Astrocyte of the spinal cord (primary cell): ENCODE data around the gene ERP27.

Experiments
- DNase-seq: peaks from one replicate; pipeline ENCODE4 v3.0.0; 2011; ENCODE audit warnings: low read depth, low spot score
- H3K4me3 ChIP-seq: 2 replicates; pipeline ENCODE4 v1.5.1; 2011; ENCODE audit warnings: low read depth, mild to moderate bottlenecking, low read length, moderate library complexity
- in situ Hi-C: cut with HindIII; loops from 2 replicates; pipeline ENCODE4 v1.10.0; 2017; ENCODE audit warnings: low sequenced_read_pairs
- TF ChIP-seq, protein P1 (sequence below): IDR thresholded peaks from 2 replicates; pipeline ENCODE4 v1.5.1; 2012; ENCODE audit warnings: low read depth, mild to moderate bottlenecking, low read length, inconsistent platforms

ERP27 gene

DNA sequence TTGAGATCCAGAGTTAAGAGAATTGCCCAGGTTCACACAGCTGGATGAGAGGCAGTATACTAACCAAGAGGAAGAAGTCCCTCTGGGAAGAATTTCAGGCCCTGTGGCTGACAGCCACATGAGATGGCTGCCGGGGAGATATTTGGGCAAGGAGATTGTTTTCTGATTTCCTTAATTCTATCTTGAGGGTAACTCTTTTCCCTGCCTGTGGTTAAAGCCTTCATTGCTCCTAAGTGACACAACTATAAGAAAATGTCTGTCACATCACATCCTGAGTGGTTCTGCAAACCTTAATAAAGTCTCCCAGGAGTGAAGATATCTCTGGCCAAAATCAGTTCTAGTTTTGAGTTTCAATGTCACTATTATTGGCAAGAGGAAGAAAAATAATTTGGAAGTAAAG is 13.5 kb upstream of the ERP27 start:
- TF ChIP-seq, protein P1, sequence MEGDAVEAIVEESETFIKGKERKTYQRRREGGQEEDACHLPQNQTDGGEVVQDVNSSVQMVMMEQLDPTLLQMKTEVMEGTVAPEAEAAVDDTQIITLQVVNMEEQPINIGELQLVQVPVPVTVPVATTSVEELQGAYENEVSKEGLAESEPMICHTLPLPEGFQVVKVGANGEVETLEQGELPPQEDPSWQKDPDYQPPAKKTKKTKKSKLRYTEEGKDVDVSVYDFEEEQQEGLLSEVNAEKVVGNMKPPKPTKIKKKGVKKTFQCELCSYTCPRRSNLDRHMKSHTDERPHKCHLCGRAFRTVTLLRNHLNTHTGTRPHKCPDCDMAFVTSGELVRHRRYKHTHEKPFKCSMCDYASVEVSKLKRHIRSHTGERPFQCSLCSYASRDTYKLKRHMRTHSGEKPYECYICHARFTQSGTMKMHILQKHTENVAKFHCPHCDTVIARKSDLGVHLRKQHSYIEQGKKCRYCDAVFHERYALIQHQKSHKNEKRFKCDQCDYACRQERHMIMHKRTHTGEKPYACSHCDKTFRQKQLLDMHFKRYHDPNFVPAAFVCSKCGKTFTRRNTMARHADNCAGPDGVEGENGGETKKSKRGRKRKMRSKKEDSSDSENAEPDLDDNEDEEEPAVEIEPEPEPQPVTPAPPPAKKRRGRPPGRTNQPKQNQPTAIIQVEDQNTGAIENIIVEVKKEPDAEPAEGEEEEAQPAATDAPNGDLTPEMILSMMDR, result no peak
- in situ Hi-C loops, result no loop called here
- no peak for DNase-seq
- H3K4me3 ChIP-seq, result no peak overlapping the region

DNA sequence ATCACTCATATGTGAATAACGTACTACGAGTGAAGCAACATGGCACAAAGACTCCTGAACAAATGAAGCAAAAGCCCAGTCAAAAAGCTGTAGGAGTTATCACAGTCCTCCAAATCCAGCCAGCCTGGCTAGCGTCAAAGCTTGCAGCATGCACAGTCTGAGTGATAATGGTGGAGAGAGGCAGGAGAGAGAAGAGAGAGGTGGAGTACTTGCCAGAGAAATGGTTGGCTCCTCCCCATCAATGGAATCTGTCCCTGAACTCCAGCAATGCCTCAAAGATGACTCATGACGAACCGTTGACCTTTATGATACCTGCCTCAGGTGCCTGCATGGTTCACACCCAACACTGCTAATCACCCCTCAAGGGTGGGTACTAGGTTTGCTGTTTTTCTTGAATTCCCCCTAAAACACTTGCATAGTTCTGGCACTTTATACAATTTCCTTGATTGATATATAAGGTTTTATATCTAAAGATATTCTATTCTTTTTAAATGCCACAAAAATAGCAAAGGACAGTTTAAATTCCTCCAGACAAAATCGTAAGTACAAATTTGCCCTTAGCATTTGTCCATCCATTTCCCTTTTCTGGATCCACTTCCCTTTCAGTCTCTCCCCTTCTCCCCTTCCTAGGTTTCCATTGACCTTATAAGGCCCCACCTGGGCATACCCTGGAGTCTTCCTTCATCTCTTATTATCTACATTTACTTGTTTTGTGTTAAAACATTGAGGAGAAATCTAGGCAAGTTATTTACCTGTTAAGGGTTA is 12.8 kb upstream of the ERP27 start:
- in situ Hi-C loops, result no loop called here
- TF ChIP-seq, protein P1, result no peak
- no peak overlapping the region for H3K4me3 ChIP-seq
- no peak for DNase-seq

DNA sequence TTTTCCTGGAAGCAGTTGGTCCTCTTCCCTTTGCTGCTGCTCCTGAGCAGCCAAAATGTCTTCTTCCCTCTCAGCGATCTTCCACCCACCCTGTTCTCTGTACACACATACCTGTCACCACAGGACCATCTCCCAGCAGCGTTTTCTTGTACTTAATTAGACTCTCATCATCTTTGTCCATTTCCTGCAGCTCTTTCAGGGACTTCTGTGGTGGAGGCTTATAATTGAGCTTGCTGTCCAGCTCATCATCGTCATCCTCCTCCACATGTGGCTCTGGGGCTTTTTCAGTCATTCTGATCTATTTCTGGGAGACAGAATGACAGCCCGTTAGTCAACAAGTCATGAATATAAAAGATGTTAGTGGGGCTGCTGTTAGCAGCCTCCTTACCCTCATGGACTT is 12.1 kb upstream of the ERP27 start:
- H3K4me3 ChIP-seq, result no peak overlapping the region
- in situ Hi-C loops, result no loop called here
- DNase-seq, result no peak
- TF ChIP-seq, protein P1, result no peak

DNA sequence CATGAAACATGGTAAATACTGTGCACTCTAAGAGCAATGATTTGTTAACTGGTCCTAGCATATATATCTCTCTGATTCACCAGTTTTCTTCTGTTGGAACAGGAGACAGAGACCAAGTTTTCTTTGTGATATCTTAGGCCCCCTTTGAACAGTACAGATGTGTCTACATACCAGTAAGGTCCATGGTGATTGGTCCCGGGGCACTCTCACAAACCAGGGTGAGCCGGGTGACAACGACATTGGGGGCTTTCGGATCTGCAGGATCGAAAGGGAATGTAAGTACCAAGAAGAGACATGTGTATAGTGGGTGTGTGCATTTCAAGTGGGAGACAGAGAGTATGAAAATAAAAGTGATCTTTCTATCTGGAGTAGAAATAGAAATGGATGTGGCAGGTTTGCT is 11.3 kb upstream of the ERP27 start:
- in situ Hi-C loops, result no loop called here
- no peak for DNase-seq
- TF ChIP-seq, protein P1, result no peak
- H3K4me3 ChIP-seq, result no peak overlapping the region

DNA sequence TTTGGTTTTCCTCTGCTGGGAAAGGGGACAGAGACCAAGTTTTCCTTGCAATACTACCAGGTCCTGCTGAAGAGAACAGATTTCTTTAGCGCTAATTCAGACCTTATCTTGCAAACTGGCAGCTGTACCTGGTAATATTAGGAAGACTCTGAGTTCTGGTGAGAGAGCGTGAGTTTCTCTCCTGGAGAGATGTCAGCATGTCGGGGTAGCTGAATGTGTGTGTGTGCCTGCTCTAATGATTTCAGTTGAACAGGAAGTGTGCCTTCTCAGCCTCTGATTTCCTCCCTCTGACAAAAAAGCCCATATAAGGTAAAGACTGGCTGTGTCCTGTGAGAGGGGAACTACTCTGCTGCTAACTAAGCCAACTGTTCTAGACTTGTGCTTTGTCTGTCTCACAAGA is 10.3 kb upstream of the ERP27 start:
- peak; percentile 81 for DNase-seq
- in situ Hi-C loops, result no loop called here
- TF ChIP-seq, protein P1, result no peak
- no peak overlapping the region for H3K4me3 ChIP-seq

DNA sequence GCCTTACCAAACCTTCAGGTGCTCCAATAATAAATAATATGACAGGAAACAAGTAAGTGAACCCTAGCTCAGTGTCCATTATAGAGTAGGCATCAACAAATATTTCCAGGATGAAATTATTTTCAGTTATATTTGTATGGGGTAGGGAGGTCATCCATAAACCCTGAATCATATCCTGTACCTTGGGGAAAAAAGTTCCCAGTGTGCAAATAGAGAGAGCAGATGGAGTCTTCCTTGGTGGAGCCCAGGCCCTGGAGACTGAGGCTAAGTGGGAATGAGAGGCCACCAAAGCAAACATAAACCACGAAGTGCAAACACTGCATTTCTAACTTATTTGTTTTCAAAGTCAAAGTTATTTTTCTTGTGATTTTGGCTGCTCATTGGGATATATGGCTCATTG is 8.5 kb upstream of the ERP27 start:
- TF ChIP-seq, protein P1, result no peak
- in situ Hi-C loops, result no loop called here
- DNase-seq, result no peak

More for the DNA sequence above, 8.5 kb upstream of the ERP27 start:
- H3K4me3 ChIP-seq, result no peak overlapping the region
